Breast epithelium (tissue), 4 donors: ENCODE data around the gene WDR44. TPM values are rescaled to one million over a fixed set of nuclear protein-coding genes. Genes with fewer than 3 reads are reported as not detected.

ENCODE experiments used
- DNase-seq, 2 donors: peaks; one replicate each; pipeline ENCODE4 v3.0.0-alpha.2; 2019; ENCODE audit warnings: low spot score in 2 of 2
- H3K27ac ChIP-seq, 2 donors: fragments of 200-600 bp; sonication (generic) in 1 of 2; one replicate each; pipeline ENCODE4 v1.5.1; 2016 to 2019; ENCODE audit warnings: mild to moderate bottlenecking in 1 of 2
- H3K27me3 ChIP-seq, 2 donors: fragments of 200-600 bp; sonication (generic) in 1 of 2; one replicate each; pipeline versions ENCODE4 v1.5.1 to v1.6.0; 2017 to 2019; ENCODE audit warnings: control low read depth in 1 of 2, mild to moderate bottlenecking in 1 of 2
- H3K36me3 ChIP-seq: fragments of 200-600 bp; one replicate; pipeline ENCODE4 v1.5.1; 2019
- H3K4me1 ChIP-seq, 2 donors: fragments of 200-600 bp; sonication (generic); one replicate each; pipeline ENCODE4 v1.5.1; 2016 to 2019; ENCODE audit warnings: control low read depth in 1 of 2
- H3K4me3 ChIP-seq, 3 donors: fragments of 200-600 bp; sonication (generic); 1 replicate in 2 of 3; 2 replicates in 1 of 3; pipeline ENCODE4 v1.5.1; 2016 to 2019; ENCODE audit warnings: mild to moderate bottlenecking in 3 of 3, moderate library complexity in 2 of 3
- H3K9me3 ChIP-seq, 2 donors: fragments of 200-600 bp; sonication (generic) in 1 of 2; one replicate each; pipeline ENCODE4 v1.5.1; 2016 to 2019; ENCODE audit warnings: control low read depth in 1 of 2
- POLR2A ChIP-seq: fragments of 450-650 bp; IDR thresholded peaks from one replicate; pipeline ENCODE4 v1.6.1; 2016; ENCODE audit warnings: antibody characterized with exemption, mild to moderate bottlenecking, moderate library complexity
- POLR2AphosphoS5 ChIP-seq, 3 donors: sonication (generic); formaldehyde crosslinking; IDR thresholded peaks; one replicate each; pipeline ENCODE4 v1.6.1; 2017; ENCODE audit warnings: antibody characterized with exemption in 3 of 3
- intact Hi-C: fragments of 100-400 bp; cut with DNase I; formaldehyde crosslinking; loops from one replicate; pipeline ENCODE4 v1.15.1; 2023; ENCODE audit warnings: low total_unique reads
- total RNA-seq, 3 donors: library from RNA; depleted of rRNA; stranded (reverse); fragments of >200 nt; gene quantifications; one replicate each; pipeline ENCODE4 v1.1.0, GENCODE V29; 2016
- TF ChIP-seq, protein P1 (sequence below), 3 donors: fragments of 450-650 bp; IDR thresholded peaks; one replicate each; pipeline ENCODE4 v1.5.1; 2016 to 2017; ENCODE audit warnings: antibody characterized with exemption in 3 of 3, mild to moderate bottlenecking in 3 of 3, moderate library complexity in 3 of 3

The WDR44 gene
- total RNA-seq, 3 donors from 2014 or later: 16.8 to 23.7 (median 19.3) TPM

DNA sequence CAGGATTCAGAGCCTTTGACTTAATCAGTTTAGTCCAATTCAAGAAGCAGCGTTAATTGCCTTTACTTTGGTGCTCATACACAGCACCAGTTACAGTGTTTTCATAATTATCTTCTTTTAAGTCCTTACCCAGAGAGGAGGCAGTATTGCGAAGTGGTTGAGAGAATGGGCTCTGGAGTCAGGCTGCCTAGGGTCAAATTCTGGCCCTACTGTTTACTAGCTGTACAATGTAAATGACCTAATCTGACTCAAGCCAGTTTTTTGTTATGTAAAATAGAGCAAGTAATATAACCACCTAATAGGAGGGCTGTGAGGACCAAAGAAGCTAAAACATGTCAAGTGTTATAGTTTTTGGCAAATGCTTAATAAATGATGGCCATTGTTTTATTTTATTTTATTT, 27.6 kb downstream of the WDR44 start:
- Histone ChIP-seq H3K4me3 (no peak overlapping the region), H3K9me3 (no peaks in the 10 kb centered on the region), H3K27me3 (peaks cover 0 to 5% of the 10 kb centered on the region in 2 donors), H3K27ac (no peak overlapping the region), H3K4me1 (no peaks in the 10 kb centered on the region), H3K36me3 (no peaks in the 10 kb centered on the region)
- TF ChIP-seq POLR2AphosphoS5 (IDR thresholded peaks at IDR 0.05) (no peak), POLR2A (no peak)
- TF ChIP-seq, protein P1, sequence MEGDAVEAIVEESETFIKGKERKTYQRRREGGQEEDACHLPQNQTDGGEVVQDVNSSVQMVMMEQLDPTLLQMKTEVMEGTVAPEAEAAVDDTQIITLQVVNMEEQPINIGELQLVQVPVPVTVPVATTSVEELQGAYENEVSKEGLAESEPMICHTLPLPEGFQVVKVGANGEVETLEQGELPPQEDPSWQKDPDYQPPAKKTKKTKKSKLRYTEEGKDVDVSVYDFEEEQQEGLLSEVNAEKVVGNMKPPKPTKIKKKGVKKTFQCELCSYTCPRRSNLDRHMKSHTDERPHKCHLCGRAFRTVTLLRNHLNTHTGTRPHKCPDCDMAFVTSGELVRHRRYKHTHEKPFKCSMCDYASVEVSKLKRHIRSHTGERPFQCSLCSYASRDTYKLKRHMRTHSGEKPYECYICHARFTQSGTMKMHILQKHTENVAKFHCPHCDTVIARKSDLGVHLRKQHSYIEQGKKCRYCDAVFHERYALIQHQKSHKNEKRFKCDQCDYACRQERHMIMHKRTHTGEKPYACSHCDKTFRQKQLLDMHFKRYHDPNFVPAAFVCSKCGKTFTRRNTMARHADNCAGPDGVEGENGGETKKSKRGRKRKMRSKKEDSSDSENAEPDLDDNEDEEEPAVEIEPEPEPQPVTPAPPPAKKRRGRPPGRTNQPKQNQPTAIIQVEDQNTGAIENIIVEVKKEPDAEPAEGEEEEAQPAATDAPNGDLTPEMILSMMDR (IDR thresholded peaks at IDR 0.05): no peak
- intact Hi-C loops: no loop called here
- no peak for DNase-seq

DNA sequence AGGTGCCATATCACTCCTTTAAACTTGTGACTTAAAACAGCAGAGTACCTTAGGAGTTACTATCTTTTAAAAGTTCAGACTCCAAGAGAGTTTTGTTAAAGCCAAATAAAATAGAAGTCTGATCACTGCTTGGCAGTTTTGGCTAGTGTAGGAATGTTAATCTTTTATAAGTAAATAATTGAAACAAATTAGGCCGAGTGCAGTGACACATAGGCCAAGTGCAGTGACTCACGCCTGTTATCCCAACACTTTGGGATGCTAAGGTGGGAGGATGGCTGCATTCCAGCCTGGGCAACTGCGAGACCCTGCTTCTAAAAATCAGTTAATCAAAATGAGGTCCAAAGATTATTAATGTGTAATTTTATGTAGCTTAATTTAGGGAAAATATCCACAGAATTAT, 37.2 kb downstream of the WDR44 start:
- H3K27ac ChIP-seq: no peak overlapping the region
- H3K36me3 ChIP-seq: no peaks in the 10 kb centered on the region
- no peaks in the 10 kb centered on the region for H3K9me3 ChIP-seq
- intact Hi-C loops: no loop called here
- H3K4me3 ChIP-seq: no peak overlapping the region
- TF ChIP-seq POLR2A (no peak), POLR2AphosphoS5 (IDR thresholded peaks at IDR 0.05) (no peak)
- TF ChIP-seq, protein P1 (IDR thresholded peaks at IDR 0.05): no peak
- no peaks in the 10 kb centered on the region for H3K27me3 ChIP-seq
- no peaks in the 10 kb centered on the region for H3K4me1 ChIP-seq
- DNase-seq: no peak

DNA sequence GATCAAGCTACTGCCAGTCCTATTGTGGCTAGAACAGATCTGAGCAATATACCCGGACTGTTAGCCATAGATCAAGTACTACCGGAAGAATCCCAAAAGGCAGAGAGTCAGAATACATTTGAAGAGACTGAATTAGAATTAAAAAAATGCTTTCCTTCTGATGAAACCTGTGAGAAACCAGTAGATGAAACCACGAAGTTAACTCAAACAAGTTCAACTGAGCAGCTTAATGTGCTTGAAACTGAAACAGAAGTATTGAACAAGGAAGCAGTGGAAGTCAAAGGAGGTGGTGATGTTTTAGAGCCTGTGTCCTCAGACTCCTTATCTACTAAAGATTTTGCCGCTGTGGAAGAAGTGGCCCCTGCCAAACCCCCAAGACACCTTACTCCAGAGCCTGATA, 46.8 kb downstream of the WDR44 start:
- Histone ChIP-seq H3K9me3 (no peaks in the 10 kb centered on the region), H3K36me3 (no peaks in the 10 kb centered on the region), H3K27ac (no peak overlapping the region), H3K4me1 (no peaks in the 10 kb centered on the region), H3K4me3 (no peak overlapping the region), H3K27me3 (no peaks in the 10 kb centered on the region)
- DNase-seq: no peak
- TF ChIP-seq POLR2A (no peak), POLR2AphosphoS5 (IDR thresholded peaks at IDR 0.05) (no peak)
- TF ChIP-seq, protein P1 (IDR thresholded peaks at IDR 0.05): no peak
- intact Hi-C loops: no loop called here

DNA sequence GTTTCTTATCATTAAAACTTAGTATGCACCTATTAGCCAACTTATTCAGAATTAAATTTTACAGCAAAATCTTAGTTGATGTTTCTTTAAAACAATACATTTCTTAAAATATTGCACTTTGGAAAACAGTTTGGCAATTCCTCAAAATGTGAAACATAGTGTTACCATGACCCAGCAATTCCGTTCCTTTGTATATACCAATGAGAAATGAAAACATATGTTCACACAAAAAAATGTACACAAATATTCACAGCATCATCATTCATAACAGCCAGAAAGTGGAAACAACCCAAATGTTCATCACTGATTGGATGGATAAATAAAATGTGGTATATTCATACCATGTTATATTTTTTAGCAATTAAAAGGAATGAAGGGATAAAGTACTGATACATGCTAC, 50.2 kb downstream of the WDR44 start:
- DNase-seq: no peak
- Histone ChIP-seq H3K4me3 (no peak overlapping the region), H3K4me1 (no peaks in the 10 kb centered on the region), H3K27ac (no peak overlapping the region), H3K9me3 (no peaks in the 10 kb centered on the region), H3K36me3 (no peaks in the 10 kb centered on the region), H3K27me3 (no peaks in the 10 kb centered on the region)
- TF ChIP-seq, protein P1 (IDR thresholded peaks at IDR 0.05): no peak
- no peak for TF ChIP-seq POLR2AphosphoS5 (IDR thresholded peaks at IDR 0.05)
- no peak for TF ChIP-seq POLR2A
- intact Hi-C loops: no loop called here

DNA sequence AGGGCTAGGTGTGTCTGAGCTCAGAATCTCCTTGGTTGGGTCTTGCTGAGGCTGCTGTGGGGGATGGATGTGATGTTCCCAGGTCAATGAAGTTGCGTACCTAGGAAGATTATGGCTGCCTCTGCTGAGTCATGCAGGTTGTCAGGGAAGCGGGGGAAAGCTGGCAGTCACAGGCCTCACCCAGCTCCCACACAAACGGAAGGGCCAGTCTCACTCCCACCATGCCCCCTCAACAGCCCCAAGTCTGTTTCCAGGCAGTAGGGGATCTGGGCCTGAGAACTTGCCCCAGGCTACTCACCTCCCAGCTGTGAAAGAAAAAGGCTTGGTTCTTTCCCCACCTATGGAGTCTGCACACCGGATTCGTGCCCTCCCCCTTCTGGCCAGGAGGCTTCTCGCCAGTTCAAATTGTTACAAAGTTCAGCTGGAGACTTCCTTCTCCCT, 72.9 kb downstream of the WDR44 start:
- TF ChIP-seq, protein P1 (IDR thresholded peaks at IDR 0.05): no peak
- no peak for TF ChIP-seq POLR2AphosphoS5 (IDR thresholded peaks at IDR 0.05)
- no peaks in the 10 kb centered on the region for H3K4me1 ChIP-seq
- no peak overlapping the region for H3K4me3 ChIP-seq
- H3K9me3 ChIP-seq: no peaks in the 10 kb centered on the region
- intact Hi-C loops: no loop called here
- H3K27ac ChIP-seq: peak overlapping the region in 1 of 2 donors; percentile 38
- DNase-seq: no peak
- no peaks in the 10 kb centered on the region for H3K27me3 ChIP-seq
- no peaks in the 10 kb centered on the region for H3K36me3 ChIP-seq
